H9 (cell line): ENCODE results near the gene NKAIN4. TPM values are rescaled to one million over a fixed set of nuclear protein-coding genes. Genes with fewer than 3 reads are reported as not detected.

Source experiments
- DNase-seq: peaks from one replicate; pipeline ENCODE4 v3.0.0-alpha.2; 2017
- H2AFZ ChIP-seq: one replicate; pipeline ENCODE4 v1.6.1; 2013; ENCODE audit warnings: mild to moderate bottlenecking, low read length, control low read depth, moderate library complexity
- H2AK5ac ChIP-seq: 2 replicates; pipeline ENCODE4 v1.6.1; 2013; ENCODE audit warnings: low read length, control low read depth, mixed read lengths; ENCODE audit not compliant: insufficient read length
- H2BK120ac ChIP-seq: one replicate; pipeline ENCODE4 v1.6.1; 2013; ENCODE audit warnings: low read depth, mild to moderate bottlenecking, low read length, control low read depth, inconsistent platforms; ENCODE audit not compliant: poor library complexity, severe bottlenecking
- H2BK12ac ChIP-seq: 2 replicates; pipeline ENCODE4 v1.6.1; 2013; ENCODE audit warnings: low read length, control low read depth, mixed read lengths, low read depth; ENCODE audit not compliant: insufficient read length
- H2BK15ac ChIP-seq: 2 replicates; pipeline ENCODE4 v1.6.1; 2013; ENCODE audit warnings: low read depth, low read length, control low read depth
- H2BK20ac ChIP-seq: one replicate; pipeline ENCODE4 v1.6.1; 2013; ENCODE audit warnings: low read depth, mild to moderate bottlenecking, low read length, control low read depth, inconsistent platforms; ENCODE audit not compliant: poor library complexity, severe bottlenecking
- H2BK5ac ChIP-seq: 2 replicates; pipeline ENCODE4 v1.6.1; 2013; ENCODE audit warnings: low read length, control low read depth, mixed read lengths; ENCODE audit not compliant: insufficient read length
- H3K14ac ChIP-seq: 2 replicates; pipeline ENCODE4 v1.6.1; 2013; ENCODE audit warnings: low read length, control low read depth; ENCODE audit not compliant: insufficient read depth
- H3K18ac ChIP-seq: 2 replicates; pipeline ENCODE4 v1.6.1; 2013; ENCODE audit warnings: low read depth, mild to moderate bottlenecking, mixed read lengths, low read length, control low read depth; ENCODE audit not compliant: insufficient read length
- H3K23ac ChIP-seq: 2 replicates; pipeline ENCODE4 v1.6.1; 2013; ENCODE audit warnings: low read length, control low read depth, mixed read lengths, low read depth; ENCODE audit not compliant: insufficient read length
- H3K23me2 ChIP-seq: 2 replicates; pipeline ENCODE4 v1.6.1; 2013; ENCODE audit warnings: low read depth, mild to moderate bottlenecking, mixed read lengths, low read length, control low read depth; ENCODE audit not compliant: insufficient read length, poor library complexity, severe bottlenecking
- H3K27ac ChIP-seq: 2 replicates; pipeline ENCODE4 v1.5.1; 2013; ENCODE audit warnings: low read length, control low read depth, mixed read lengths, low read depth; ENCODE audit not compliant: insufficient read length
- H3K27me3 ChIP-seq: 2 replicates; pipeline ENCODE4 v1.6.1; 2013; ENCODE audit warnings: low read length, control low read depth, inconsistent platforms; ENCODE audit not compliant: insufficient read depth
- H3K4ac ChIP-seq: 2 replicates; pipeline ENCODE4 v1.6.1; 2013; ENCODE audit warnings: low read depth, mild to moderate bottlenecking, control low read depth, inconsistent platforms, low read length, moderate library complexity
- H3K4me1 ChIP-seq: 2 replicates; pipeline ENCODE4 v1.6.1; 2013; ENCODE audit warnings: low read length, control low read depth, inconsistent platforms; ENCODE audit not compliant: insufficient read depth
- H3K4me2 ChIP-seq: 2 replicates; pipeline ENCODE4 v1.6.1; 2013; ENCODE audit warnings: low read length, control low read depth, mixed read lengths; ENCODE audit not compliant: insufficient read length, insufficient read depth
- H3K56ac ChIP-seq: 2 replicates; pipeline ENCODE4 v1.6.1; 2013; ENCODE audit warnings: low read depth, mild to moderate bottlenecking, mixed read lengths, low read length, control low read depth; ENCODE audit not compliant: insufficient read length
- H3K79me1 ChIP-seq: 2 replicates; pipeline ENCODE4 v1.6.1; 2013; ENCODE audit warnings: low read depth, mild to moderate bottlenecking, moderate library complexity, low read length, control low read depth, inconsistent platforms; ENCODE audit not compliant: insufficient read depth, poor library complexity, severe bottlenecking
- H3K79me2 ChIP-seq: 2 replicates; pipeline ENCODE4 v1.6.1; 2013; ENCODE audit warnings: low read length, control low read depth, inconsistent platforms; ENCODE audit not compliant: insufficient read depth
- H3K9ac ChIP-seq: 2 replicates; pipeline ENCODE4 v1.6.1; 2013; ENCODE audit warnings: low read length, control low read depth, mixed read lengths; ENCODE audit not compliant: insufficient read length; ENCODE audit errors: extremely low read depth
- H3K9me3 ChIP-seq: one replicate; pipeline ENCODE4 v1.6.1; 2013; ENCODE audit warnings: low read depth, low read length, inconsistent platforms; ENCODE audit not compliant: control insufficient read depth
- H3T11ph ChIP-seq: one replicate; pipeline ENCODE4 v1.6.1; 2013; ENCODE audit warnings: mild to moderate bottlenecking, low read length, control low read depth, inconsistent platforms
- H4K20me1 ChIP-seq: one replicate; pipeline ENCODE4 v1.6.1; 2013; ENCODE audit not compliant: control insufficient read depth, insufficient read length, insufficient read depth
- H4K5ac ChIP-seq: 2 replicates; pipeline ENCODE4 v1.6.1; 2013; ENCODE audit warnings: low read depth, mild to moderate bottlenecking, mixed read lengths, low read length, control low read depth; ENCODE audit not compliant: insufficient read length
- H4K8ac ChIP-seq: replicated peaks from 2 replicates; pipeline ENCODE4 v1.6.1; 2013; ENCODE audit warnings: low read length, control low read depth, mixed read lengths, low read depth; ENCODE audit not compliant: insufficient read length
- H4K91ac ChIP-seq: 2 replicates; pipeline ENCODE4 v1.6.1; 2013; ENCODE audit warnings: low read depth, mild to moderate bottlenecking, moderate library complexity, mixed read lengths, low read length, control low read depth; ENCODE audit not compliant: insufficient read length
- H3K27ac Mint-ChIP-seq, 3 experiments: 2 replicates in 2 of 3; 3 replicates in 1 of 3; pipeline ENCODE4 v1.8.0; 2020 to 2021; ENCODE audit warnings: mixed read lengths in 3 of 3, mild to moderate bottlenecking in 1 of 3, moderate library complexity in 1 of 3
- H3K27me3 Mint-ChIP-seq: 2 replicates; pipeline ENCODE4 v1.8.0; 2021; ENCODE audit warnings: low read depth, mild to moderate bottlenecking, moderate library complexity, mixed read lengths
- H3K36me3 Mint-ChIP-seq, 3 experiments: 2 replicates in 2 of 3; 3 replicates in 1 of 3; pipeline ENCODE4 v1.8.0; 2020 to 2021; ENCODE audit warnings: low read depth in 3 of 3, mixed read lengths in 3 of 3; ENCODE audit not compliant: insufficient read depth in 1 of 3
- H3K4me1 Mint-ChIP-seq, 2 experiments: 2 replicates each; pipeline ENCODE4 v1.8.0; 2020; ENCODE audit warnings: mixed read lengths in 2 of 2
- H3K4me3 Mint-ChIP-seq, 2 experiments: 2 replicates in 1 of 2; 3 replicates in 1 of 2; pipeline ENCODE4 v1.8.0; 2020 to 2021; ENCODE audit warnings: mild to moderate bottlenecking in 2 of 2, mixed read lengths in 2 of 2, moderate library complexity in 1 of 2
- H3K9me3 Mint-ChIP-seq, 2 experiments: 2 replicates in 1 of 2; 3 replicates in 1 of 2; pipeline ENCODE4 v1.8.0; 2020; ENCODE audit warnings: mild to moderate bottlenecking in 2 of 2, mixed read lengths in 2 of 2, moderate library complexity in 1 of 2
- WGBS: extraction: QIAGEN DNeasy Blood & Tissue Kit; methylation state at CpG from one replicate; pipeline ENCODE4 v1.1.7; 2013; ENCODE audit warnings: missing lambda C conversion rate, low lambda C conversion rate, mixed read lengths; ENCODE audit not compliant: insufficient read length; ENCODE audit errors: extremely low coverage; 5-methylcytosine and 5-hydroxymethylcytosine counted together
- total RNA-seq: library from RNA; stranded (reverse); gene quantifications from 2 replicates; pipeline ENCODE4 v1.2.1, GENCODE V29; 2021
- TF ChIP-seq, protein P1 (sequence below): fragments of 200-600 bp; sonication (generic); conservative IDR thresholded peaks from 3 replicates; pipeline ENCODE4 v1.8.0; 2021; ENCODE audit warnings: antibody characterized with exemption, mild to moderate bottlenecking

NKAIN4 gene
- total RNA-seq, 1 experiment from 2014 or later = 20.9 TPM

- Mint-ChIP-seq H3K4me3 (no peak overlapping the region), H3K9me3 (peaks cover 2 to 5% of the 10 kb centered on the region in 2 experiments; a peak in 2 of 5 replicates), H3K36me3 (peaks cover 0 to 4% (median 0%) of the 10 kb centered on the region in 3 experiments; a peak in 2 of 7 replicates), H3K27me3 (peaks cover 24% of the 10 kb centered on the region), H3K27ac (no peak overlapping the region), H3K4me1 (peaks cover 20 to 27% of the 10 kb centered on the region in 2 experiments)
- H2BK5ac ChIP-seq = no peak overlapping the region
- H4K5ac ChIP-seq = no peak overlapping the region
- WGBS = no CpG with 5 or more reads among the region's 24 CpGs
- H3K23ac ChIP-seq = no peak overlapping the region
- no peak for DNase-seq
- H3K27ac ChIP-seq = no peak overlapping the region
- H3K56ac ChIP-seq = no peak overlapping the region
- H3K4me1 ChIP-seq = no peaks in the 10 kb centered on the region
- H3K9ac ChIP-seq = no peak overlapping the region
- H4K20me1 ChIP-seq = no peaks in the 10 kb centered on the region
- TF ChIP-seq, protein P1, sequence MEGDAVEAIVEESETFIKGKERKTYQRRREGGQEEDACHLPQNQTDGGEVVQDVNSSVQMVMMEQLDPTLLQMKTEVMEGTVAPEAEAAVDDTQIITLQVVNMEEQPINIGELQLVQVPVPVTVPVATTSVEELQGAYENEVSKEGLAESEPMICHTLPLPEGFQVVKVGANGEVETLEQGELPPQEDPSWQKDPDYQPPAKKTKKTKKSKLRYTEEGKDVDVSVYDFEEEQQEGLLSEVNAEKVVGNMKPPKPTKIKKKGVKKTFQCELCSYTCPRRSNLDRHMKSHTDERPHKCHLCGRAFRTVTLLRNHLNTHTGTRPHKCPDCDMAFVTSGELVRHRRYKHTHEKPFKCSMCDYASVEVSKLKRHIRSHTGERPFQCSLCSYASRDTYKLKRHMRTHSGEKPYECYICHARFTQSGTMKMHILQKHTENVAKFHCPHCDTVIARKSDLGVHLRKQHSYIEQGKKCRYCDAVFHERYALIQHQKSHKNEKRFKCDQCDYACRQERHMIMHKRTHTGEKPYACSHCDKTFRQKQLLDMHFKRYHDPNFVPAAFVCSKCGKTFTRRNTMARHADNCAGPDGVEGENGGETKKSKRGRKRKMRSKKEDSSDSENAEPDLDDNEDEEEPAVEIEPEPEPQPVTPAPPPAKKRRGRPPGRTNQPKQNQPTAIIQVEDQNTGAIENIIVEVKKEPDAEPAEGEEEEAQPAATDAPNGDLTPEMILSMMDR = no peak
- H3K23me2 ChIP-seq = peaks cover under 1% of the 10 kb centered on the region
- no peak overlapping the region for H2BK15ac ChIP-seq
- no peak overlapping the region for H4K8ac ChIP-seq
- H3K27me3 ChIP-seq = peaks cover 1% of the 10 kb centered on the region; the same call in 1 of the 2 replicates
- H3K79me2 ChIP-seq = no peaks in the 10 kb centered on the region
- H3K4ac ChIP-seq = no peak overlapping the region
- no peak overlapping the region for H2AFZ ChIP-seq
- no peak overlapping the region for H4K91ac ChIP-seq
- H3K14ac ChIP-seq = no peak overlapping the region
- H3K9me3 ChIP-seq = no peaks in the 10 kb centered on the region
- H2BK12ac ChIP-seq = no peak overlapping the region
- no peak overlapping the region for H3K4me2 ChIP-seq
- H3K79me1 ChIP-seq = no peaks in the 10 kb centered on the region
- no peak overlapping the region for H2BK20ac ChIP-seq
- H2BK120ac ChIP-seq = no peak overlapping the region
- H3K18ac ChIP-seq = no peak overlapping the region
- no peak overlapping the region for H3T11ph ChIP-seq
- no peak overlapping the region for H2AK5ac ChIP-seq
Observed at GRCh38 chr20:63247671-63248228, 6.5 kb downstream of the NKAIN4 start.
